GM23338 (cell line): ENCODE results near the gene GPRC5C.

ENCODE experiments used
- EZH2phosphoT487 ChIP-seq: fragments of 200-600 bp; sonication (generic); IDR thresholded peaks from one replicate; pipeline ENCODE4 v1.8.1; 2018; ENCODE audit warnings: antibody characterized with exemption; ENCODE audit not compliant: unreplicated experiment
- POLR2AphosphoS5 ChIP-seq: IDR thresholded peaks from 2 replicates; pipeline ENCODE4 v1.6.1; 2016; ENCODE audit warnings: antibody characterized with exemption, low read depth
- TF ChIP-seq, protein P1 (sequence below), 2 experiments: fragments of 200-600 bp in 1 of 2; sonication (generic) in 1 of 2; conservative IDR thresholded peaks; 2 replicates each; pipeline versions ENCODE4 v1.5.1 to v1.6.1; 2016 to 2017; ENCODE audit warnings: antibody characterized with exemption in 2 of 2, low read depth in 2 of 2, mild to moderate bottlenecking in 2 of 2, moderate library complexity in 1 of 2

DNA sequence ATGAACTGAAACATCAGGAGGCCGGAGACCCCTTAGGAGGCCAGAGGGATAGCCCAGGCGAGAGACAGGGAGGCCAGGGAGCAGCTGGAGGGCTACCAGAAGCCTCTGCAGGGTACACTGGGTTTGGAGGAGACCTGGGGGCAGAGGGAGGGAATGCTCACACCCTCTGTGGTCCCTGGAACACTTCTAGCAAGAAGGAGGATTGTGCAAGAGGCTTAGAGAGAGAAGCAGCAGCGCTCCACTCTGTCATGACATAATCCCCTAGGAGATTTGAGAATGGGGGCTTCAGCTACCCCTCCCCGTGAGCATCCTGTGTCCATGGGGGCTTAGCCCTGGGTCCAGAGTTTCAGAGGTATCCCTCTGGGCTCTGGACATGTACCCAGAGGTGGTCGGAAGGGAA, 48.7 kb upstream of the GPRC5C start:
- TF ChIP-seq, protein P1, sequence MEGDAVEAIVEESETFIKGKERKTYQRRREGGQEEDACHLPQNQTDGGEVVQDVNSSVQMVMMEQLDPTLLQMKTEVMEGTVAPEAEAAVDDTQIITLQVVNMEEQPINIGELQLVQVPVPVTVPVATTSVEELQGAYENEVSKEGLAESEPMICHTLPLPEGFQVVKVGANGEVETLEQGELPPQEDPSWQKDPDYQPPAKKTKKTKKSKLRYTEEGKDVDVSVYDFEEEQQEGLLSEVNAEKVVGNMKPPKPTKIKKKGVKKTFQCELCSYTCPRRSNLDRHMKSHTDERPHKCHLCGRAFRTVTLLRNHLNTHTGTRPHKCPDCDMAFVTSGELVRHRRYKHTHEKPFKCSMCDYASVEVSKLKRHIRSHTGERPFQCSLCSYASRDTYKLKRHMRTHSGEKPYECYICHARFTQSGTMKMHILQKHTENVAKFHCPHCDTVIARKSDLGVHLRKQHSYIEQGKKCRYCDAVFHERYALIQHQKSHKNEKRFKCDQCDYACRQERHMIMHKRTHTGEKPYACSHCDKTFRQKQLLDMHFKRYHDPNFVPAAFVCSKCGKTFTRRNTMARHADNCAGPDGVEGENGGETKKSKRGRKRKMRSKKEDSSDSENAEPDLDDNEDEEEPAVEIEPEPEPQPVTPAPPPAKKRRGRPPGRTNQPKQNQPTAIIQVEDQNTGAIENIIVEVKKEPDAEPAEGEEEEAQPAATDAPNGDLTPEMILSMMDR (conservative IDR thresholded peaks at IDR 0.05; ENCODE audit: low read depth in 2 of 2): no peak
- TF ChIP-seq EZH2phosphoT487 (no peak), POLR2AphosphoS5 (no peak)
